Brain pericyte (primary cell): ENCODE results near the gene DDOST.
"Not testable (repeated sequence)": the region's sequence is repeated elsewhere in the genome, so short reads cannot be mapped to it uniquely, and the experiment has no call there.

ENCODE experiments used
- DNase-seq: peaks from one replicate; pipeline ENCODE4 v3.0.0-alpha.2; 2012; ENCODE audit warnings: low read depth, low spot score

Gene DDOST

DNA sequence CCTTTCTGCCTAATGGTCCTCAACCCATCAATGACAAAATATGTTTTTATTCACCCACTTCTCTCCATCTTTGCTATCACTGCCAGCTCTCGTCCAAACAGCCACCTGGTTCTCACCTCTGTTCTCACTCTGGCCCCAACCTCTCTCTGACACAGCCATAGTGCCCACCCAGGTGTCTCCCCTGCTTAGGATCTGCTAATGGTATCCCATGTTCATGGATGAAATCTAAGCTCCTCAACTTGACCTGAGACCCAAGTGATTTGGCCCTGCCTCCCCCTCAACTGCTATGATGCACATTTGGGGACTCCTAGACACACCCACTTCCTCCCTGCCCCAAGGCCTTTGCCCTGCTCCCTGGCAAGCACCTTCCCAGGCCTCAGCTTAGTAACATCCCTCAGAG is 30.7 kb upstream of the DDOST start:
- no peak for DNase-seq

DNA sequence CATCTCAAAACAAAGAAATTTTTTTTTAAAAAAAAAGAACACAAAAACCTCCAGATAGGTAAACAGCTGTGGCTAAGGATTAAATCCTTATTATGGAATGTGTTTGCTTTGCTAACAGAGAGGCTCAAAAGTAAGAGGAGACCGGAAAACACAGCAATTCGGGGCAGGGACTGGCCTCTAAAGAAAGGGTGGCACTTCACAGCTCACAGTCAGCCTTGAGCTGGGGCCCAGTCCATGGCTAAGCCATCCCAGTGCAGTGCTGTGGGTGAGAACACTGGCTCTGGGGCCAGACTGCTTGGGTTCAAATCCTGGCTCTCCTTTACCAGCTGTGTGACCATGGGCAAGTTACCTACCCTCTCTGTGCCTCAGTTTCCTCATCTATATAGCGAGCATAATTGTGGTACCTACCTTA is 28.5 kb upstream of the DDOST start:
- DNase-seq: no peak

GRCh38 chr1:20686883-20687725 is 25.9 kb upstream of the DDOST start:
- DNase-seq: no peak

DNA sequence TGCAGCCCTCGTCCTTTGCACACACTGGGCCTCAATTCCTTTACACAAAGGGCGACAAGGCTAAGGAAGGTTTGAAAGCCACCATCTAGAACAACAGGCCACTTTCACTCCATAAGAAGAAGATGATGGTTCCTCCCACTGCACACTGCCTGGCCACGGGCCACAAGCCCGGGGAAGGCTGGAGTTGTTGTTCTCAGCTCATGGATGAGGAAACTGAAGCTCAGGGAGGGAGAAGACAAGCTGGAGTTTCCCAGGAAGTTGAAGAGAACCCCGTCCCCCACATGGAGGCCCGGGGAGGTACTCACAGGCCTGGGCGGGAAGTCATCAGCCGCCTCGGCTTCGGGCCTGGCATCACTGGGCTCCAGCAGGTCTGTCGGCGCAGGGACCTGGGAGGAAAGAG is 24.6 kb upstream of the DDOST start:
- no peak for DNase-seq

DNA sequence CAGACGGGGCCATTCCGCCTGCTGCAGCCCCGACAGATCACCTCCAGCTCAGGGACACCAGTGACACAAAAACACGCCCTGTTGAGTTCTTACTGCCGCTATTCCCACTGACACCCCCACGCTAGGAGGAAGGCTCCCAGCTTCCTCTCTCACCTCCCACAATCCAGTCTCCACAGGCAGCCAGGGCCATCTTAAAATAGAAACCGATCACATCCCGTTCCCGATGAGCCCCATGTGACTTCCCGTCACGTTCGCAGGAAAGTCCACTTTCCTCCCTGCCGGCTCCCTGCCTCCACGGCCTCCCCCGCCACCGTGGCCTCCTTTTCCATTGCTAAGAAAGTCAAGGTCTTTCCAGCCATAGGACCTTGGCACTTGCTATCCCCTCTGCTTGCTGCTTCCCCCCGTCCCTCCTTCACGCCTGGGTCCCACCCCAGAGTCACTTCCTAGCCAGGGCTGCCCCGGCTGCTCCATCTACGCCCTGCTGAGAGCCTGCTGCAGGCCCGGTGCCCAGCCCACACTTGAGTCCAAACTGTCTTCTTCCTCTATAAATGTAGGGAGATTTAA is 24.0 kb upstream of the DDOST start:
- DNase-seq: no peak

DNA sequence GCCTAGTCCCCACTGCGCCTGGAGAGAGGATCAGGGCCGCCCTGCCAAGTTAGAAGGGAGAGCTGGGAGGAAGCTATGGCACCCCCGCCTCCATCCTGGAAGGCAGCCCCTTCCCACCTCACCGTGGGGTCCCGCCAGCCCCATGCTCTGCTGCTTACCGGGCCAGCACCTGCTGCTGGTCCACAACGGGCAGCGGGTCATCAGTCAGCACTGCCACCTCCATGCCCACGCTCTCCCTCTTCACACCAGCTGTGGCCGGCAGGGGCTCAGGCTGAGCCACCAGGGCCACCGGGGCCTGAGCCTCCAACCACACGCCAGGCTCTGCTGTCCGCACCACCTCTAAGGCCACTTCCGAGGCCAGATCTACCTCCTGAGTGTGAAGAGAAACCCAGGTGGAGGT is 23.5 kb upstream of the DDOST start:
- DNase-seq: no peak

GRCh38 chr1:20684050-20684620 is 23.0 kb upstream of the DDOST start:
- no peak for DNase-seq

- no peak for DNase-seq
Observed at GRCh38 chr1:20683614-20684013, 22.4 kb upstream of the DDOST start.

GRCh38 chr1:20682571-20683236 is 21.5 kb upstream of the DDOST start:
- no peak for DNase-seq

- DNase-seq: no peak
Observed at GRCh38 chr1:20681999-20682398, 20.8 kb upstream of the DDOST start.

GRCh38 chr1:20680269-20680668 is 19.1 kb upstream of the DDOST start:
- DNase-seq: no peak

DNA sequence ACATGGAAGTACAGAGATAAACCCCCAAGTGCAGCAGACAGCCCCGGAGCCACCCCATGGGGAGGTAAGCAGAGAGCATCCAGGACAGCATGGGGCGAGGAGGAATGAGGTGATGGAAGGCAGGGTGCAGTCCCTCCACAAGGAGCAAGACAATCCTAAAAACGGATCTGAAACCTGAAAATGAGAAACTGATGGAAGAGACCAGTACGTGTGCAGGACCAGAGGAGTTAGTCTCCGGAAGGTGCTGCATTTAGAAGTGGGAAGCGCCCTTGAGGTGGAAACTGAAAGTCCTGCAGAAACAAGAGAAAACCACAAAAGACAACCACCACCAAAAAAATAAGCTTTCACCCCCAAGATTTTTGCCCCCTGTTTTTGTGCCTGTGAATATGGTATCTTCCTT is 17.4 kb upstream of the DDOST start:
- no peak for DNase-seq

- DNase-seq: not testable (repeated sequence)
Observed at GRCh38 chr1:20673626-20674025, 12.5 kb upstream of the DDOST start.

GRCh38 chr1:20672265-20672632 is 11.1 kb upstream of the DDOST start:
- DNase-seq: no peak

- no peak for DNase-seq
Observed at GRCh38 chr1:20670936-20671335, 9.8 kb upstream of the DDOST start.

GRCh38 chr1:20668581-20668980 is 7.4 kb upstream of the DDOST start:
- DNase-seq: no peak

- DNase-seq: no peak
Observed at GRCh38 chr1:20666804-20667203, 5.6 kb upstream of the DDOST start.

DNA sequence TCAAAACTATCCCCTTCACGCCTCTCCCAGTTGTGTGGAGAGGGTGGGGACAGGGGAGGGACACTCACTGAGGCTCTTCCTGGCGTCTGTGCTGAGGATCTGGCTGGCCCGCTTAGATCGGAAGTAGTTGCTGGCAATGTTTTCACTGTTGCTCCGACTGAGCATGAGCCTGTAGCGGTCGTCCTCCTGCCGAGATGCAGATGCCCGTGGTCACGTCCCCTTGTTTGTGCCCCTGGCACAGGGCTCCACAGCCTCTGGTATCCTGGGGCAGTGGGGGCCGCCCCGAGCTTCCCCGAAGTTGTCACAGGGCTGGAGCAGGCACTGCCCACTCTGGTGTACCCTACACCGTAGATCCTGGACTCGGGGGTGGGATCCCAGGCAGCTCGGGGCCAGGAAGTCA is 5.0 kb upstream of the DDOST start:
- no peak for DNase-seq

GRCh38 chr1:20665726-20666125 is 4.6 kb upstream of the DDOST start:
- DNase-seq: no peak

DNA sequence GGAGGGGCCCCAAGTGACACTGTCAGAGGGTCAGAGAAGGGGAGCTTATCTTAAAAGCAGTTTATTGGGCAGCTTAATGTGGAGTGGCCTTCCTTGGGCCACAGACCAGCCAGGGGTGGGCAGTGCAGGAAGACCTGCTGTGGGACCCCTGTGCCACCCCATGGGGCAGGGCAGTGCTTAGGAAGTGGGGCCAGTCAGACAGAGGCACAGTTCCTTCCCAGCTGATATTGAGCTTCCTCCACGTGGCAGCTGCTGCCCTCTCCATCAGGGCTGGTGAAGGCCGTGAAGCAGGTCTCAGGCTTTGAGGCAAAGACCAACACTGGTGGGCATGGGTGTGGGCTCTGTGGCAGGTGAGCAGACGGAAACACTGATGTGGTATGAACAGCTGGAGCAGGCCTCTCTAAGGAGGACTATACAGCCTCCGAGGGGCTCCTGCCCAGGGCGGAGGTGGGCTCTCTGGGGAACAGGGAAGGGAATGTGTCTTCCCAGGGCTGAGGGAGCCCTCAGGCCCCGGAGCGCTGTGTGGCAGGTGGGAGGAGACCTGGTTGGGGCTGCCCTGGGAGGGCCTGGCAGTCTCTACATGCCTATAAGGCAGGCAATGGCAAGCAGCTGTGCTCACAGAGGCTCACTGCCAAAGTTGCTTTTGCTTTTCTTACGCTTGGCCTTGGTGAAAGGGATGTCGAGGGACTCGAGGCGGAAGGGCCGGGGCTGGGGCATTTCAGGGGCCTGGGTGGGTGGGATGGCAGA is 3.0 kb upstream of the DDOST start:
- DNase-seq: no peak

DNA sequence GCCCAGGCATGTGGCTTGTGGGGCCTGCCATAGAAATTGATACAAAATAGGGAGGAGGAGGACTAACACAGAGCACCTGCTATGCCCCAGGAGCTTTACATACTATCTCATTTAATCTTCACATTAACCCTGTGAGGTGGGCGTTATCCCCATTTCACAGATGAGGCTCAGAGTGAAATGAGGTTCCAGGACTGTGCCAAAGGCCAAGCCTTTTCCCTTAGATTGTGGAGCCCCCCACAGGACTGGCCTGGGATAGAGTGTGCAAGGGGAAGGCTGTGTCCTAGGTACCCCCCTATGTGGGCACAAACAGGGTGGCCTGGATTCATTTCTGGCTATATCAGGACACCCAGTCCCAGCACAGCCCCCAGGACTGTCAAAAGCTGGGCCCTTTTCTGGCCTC is 2.2 kb upstream of the DDOST start:
- DNase-seq: no peak

GRCh38 chr1:20662110-20662475 is 924 bp upstream of the DDOST start:
- DNase-seq: no peak
